Measurements from ENCODE around the gene SYNGR4. TPM values are rescaled to one million over a fixed set of nuclear protein-coding genes. Genes with fewer than 3 reads are reported as not detected.
A peak's percentile ranks its signal among the peaks of the same experiment; 100 is the strongest.

Gene SYNGR4
- total RNA-seq, 1 experiment from 2014 or later, result not detected

DNA sequence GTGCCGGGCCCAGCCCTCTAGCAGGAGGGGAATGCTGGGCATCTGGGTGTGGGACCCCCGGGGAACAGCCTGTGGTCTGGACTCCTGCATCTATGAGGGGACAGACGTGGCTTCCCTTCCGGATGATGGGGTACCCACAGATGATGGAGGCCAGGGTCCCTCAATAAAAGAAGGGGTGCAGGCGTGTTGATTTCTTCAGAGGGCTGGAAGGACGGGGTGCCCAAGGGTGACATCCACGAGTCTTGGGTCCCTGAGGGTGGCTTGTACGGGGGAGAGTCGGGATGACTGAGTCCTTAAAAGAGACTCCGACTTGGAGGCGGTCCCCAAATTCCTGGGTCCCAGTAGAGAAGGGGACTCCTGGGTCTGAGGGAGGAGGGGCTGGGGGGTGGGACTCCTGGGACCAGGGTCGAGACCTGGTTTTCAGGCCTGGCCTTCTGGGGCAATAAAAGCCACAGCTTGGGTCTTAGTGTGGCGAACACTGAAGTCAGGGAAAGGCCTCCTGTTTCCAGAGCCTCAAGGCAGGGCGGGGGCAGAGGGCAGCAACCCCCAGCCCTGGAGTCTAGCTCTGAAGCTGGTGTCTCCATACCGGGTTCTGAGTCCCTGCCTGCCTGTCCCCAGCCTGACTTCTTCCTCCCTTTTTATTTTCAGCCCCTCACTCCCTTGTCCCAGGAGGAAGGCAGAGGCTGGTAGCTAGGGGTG, 28.8 kb downstream of the SYNGR4 start:
- no peak for DNase-seq (ENCODE audit: low spot score)
- CTCF ChIA-PET, result interaction anchor here (0.7 to 1.1 kb wide), 2 partner anchors 73 to 195 kb away, joined by 3 read pairs; no protein-coding TSS in a partner anchor
- H3K27me3 ChIP-seq (replicated peaks; ENCODE audit: insufficient read depth, low read depth, low read length, poor library complexity), result no peaks in the 10 kb centered on the region
- peak overlapping the region; percentile 57 for H3K4me3 ChIP-seq (ENCODE audit: low read depth, low read length, poor library complexity, severe bottlenecking)
- intact Hi-C loops (cut with micrococcal nuclease; ENCODE audit: unreplicated experiment), result loop anchor here (5.0 kb wide), 1 partner anchor 54 kb away; the partner anchor contains the start of gene GRWD1
- H3K4me1 ChIP-seq (ENCODE audit: insufficient read depth, low read length, poor library complexity, severe bottlenecking), result peaks cover 56% of the 10 kb centered on the region
- peaks cover 13% of the 10 kb centered on the region for H3K36me3 ChIP-seq (ENCODE audit: insufficient read depth, low read length, poor library complexity, severe bottlenecking)
- no peaks in the 10 kb centered on the region for H3K9me3 ChIP-seq (ENCODE audit: low read depth, low read length, poor library complexity, severe bottlenecking)
- no TSS peak for BruUV-seq (replicated peaks)
- POLR2A ChIA-PET (ENCODE audit: low non-redundant PET), result no interaction called here
- no peak for TF ChIP-seq EZH2 (IDR thresholded peaks at IDR 0.05; ENCODE audit: borderline replicate concordance, low read depth, low read length, poor library complexity, severe bottlenecking)
- TF ChIP-seq, protein P1, sequence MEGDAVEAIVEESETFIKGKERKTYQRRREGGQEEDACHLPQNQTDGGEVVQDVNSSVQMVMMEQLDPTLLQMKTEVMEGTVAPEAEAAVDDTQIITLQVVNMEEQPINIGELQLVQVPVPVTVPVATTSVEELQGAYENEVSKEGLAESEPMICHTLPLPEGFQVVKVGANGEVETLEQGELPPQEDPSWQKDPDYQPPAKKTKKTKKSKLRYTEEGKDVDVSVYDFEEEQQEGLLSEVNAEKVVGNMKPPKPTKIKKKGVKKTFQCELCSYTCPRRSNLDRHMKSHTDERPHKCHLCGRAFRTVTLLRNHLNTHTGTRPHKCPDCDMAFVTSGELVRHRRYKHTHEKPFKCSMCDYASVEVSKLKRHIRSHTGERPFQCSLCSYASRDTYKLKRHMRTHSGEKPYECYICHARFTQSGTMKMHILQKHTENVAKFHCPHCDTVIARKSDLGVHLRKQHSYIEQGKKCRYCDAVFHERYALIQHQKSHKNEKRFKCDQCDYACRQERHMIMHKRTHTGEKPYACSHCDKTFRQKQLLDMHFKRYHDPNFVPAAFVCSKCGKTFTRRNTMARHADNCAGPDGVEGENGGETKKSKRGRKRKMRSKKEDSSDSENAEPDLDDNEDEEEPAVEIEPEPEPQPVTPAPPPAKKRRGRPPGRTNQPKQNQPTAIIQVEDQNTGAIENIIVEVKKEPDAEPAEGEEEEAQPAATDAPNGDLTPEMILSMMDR (conservative IDR thresholded peaks at IDR 0.05; ENCODE audit: low read depth, low read length), result no peak
- H3K27ac ChIP-seq (ENCODE audit: low read depth, low read length, poor library complexity, severe bottlenecking), result peak overlapping the region; percentile 68

DNA sequence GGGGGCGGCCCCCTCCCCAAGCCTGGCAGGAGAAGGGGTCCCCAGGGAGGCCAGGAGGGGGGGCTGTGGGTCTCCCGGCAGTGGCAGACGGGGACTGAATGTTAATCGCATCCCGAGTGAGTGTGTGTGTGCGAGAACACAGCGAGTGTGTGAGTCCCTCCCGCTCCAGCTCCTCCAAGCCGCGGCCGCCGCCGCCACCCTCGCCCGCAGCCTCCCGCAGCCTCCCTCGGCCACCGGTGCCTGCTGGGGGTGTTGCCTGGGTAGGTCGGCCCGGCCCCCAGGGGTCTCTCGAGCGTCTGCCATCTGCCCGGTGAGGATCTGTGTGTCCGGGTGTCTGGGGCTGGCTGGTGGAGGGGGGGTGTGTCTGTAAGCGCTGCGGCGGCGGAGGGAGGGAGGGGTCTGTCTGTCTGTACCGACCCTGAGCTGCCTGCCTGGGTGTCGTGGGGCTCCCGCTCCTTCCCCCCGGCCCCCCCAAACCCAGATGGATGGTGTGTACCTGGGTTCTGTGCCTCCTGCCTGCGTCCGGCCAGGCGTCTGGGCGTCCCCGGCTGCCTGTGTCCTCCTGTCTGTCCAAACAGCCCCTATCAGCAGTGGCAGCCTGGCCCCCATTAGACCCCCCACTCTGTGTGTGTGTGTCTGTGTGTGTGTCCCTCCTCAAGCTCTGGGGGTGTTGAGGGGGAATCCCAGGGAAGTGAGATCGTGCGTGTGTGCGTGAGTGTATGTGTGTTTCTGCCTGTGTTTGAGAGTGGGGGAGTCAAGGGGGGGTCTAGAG, 29.6 kb downstream of the SYNGR4 start, which contains the start of gene GRIN2D:
Gene GRIN2D, plus strand, starts transcription at position 110 of the 772 bp plus-strand sequence. CDS start 4,725 bp downstream, outside the sequence.
- peak within 1 kb of the TSS; percentile 68 for H3K27ac ChIP-seq (ENCODE audit: low read depth, low read length, poor library complexity, severe bottlenecking)
- H3K9me3 ChIP-seq (ENCODE audit: low read depth, low read length, poor library complexity, severe bottlenecking), result no peaks in the 10 kb centered on the region
- intact Hi-C loops (cut with micrococcal nuclease; ENCODE audit: unreplicated experiment), result loop anchor here (5.0 kb wide), 1 partner anchor 54 kb away; the partner anchor contains the start of gene GRWD1
- BruUV-seq (replicated peaks), result no TSS peak
- DNase-seq (ENCODE audit: low spot score), result peak; percentile 72
- H3K4me3 ChIP-seq (ENCODE audit: low read depth, low read length, poor library complexity, severe bottlenecking), result peak within 1 kb of the TSS; percentile 57
- no peak for TF ChIP-seq EZH2 (IDR thresholded peaks at IDR 0.05; ENCODE audit: borderline replicate concordance, low read depth, low read length, poor library complexity, severe bottlenecking)
- TF ChIP-seq, protein P1 (conservative IDR thresholded peaks at IDR 0.05; ENCODE audit: low read depth, low read length), result peak; percentile 29; the same call in 1 of the 2 replicates
- ChIA-PET POLR2A (ENCODE audit: low non-redundant PET) (interaction anchor here (0.5 kb wide), 1 partner anchor 210 kb away, joined by 3 read pairs; no protein-coding TSS in a partner anchor), CTCF (interaction anchor here (0.6 to 1.1 kb wide), 4 partner anchors 10 to 194 kb away, joined by 3 to 9 read pairs (median 4); no protein-coding TSS in a partner anchor)
- peaks cover 57% of the 10 kb centered on the region for H3K4me1 ChIP-seq (ENCODE audit: insufficient read depth, low read length, poor library complexity, severe bottlenecking)
- no peaks in the 10 kb centered on the region for H3K27me3 ChIP-seq (replicated peaks; ENCODE audit: insufficient read depth, low read depth, low read length, poor library complexity)
- peaks cover 6% of the 10 kb centered on the region for H3K36me3 ChIP-seq (ENCODE audit: insufficient read depth, low read length, poor library complexity, severe bottlenecking)
